HUDEP-2 (cell line): ENCODE measurements around the gene NUDT22.

ENCODE experiments used
- DNase-seq, 76 experiments: peaks; one replicate each; lab custom pipeline; 2025; ENCODE audit not compliant: unreplicated experiment in 76 of 76; lab: John Stamatoyannopoulos, UW

Gene NUDT22

DNA sequence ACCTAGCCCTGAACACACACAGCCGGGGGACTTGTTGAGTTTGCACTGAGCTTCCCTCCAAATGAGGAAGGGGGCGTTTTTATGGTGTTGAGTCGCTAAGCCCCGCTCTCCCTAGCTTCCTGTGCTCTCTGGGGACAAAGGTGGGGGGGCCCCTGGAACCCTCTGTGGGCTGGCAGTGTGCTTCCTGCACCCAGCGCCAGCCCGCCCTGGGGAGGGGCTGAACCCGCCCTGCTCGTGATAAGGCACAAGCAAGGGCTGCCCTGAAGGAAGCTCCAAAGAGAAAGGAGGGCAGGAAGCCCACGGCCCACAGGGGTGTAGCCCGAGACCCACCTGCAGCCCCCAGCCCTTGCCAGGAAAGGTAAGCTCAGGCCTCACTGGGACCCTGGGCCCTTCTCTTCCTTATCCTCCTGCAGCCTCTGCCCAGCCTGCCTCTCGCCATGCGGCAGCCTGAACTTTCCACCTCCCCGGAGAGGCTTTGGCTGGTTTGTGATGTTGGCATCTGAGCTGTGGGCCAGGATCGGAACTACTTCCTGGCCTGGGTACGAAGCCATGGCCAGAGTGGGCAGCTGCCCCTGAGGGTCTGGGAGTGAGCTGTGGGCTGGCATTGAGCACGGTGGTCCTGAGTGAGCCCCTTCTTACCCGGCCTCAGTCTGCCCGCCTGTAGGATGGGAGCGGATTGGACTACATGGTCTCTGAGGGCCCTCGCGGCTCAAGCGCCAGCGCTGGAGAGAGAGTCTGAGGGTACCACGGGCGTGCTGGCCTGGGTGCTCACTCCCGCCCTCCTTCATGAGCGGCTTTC lies 19.4 kb upstream of the NUDT22 start, which contains the start of gene FERMT3:
TSS of gene FERMT3 (plus strand) at position 265 of the 799 bp plus-strand sequence. CDS start 644 bp downstream, outside the sequence.
- DNase-seq = peak in 68 of 76 experiments; percentile 20 to 81 (median 65)

DNA sequence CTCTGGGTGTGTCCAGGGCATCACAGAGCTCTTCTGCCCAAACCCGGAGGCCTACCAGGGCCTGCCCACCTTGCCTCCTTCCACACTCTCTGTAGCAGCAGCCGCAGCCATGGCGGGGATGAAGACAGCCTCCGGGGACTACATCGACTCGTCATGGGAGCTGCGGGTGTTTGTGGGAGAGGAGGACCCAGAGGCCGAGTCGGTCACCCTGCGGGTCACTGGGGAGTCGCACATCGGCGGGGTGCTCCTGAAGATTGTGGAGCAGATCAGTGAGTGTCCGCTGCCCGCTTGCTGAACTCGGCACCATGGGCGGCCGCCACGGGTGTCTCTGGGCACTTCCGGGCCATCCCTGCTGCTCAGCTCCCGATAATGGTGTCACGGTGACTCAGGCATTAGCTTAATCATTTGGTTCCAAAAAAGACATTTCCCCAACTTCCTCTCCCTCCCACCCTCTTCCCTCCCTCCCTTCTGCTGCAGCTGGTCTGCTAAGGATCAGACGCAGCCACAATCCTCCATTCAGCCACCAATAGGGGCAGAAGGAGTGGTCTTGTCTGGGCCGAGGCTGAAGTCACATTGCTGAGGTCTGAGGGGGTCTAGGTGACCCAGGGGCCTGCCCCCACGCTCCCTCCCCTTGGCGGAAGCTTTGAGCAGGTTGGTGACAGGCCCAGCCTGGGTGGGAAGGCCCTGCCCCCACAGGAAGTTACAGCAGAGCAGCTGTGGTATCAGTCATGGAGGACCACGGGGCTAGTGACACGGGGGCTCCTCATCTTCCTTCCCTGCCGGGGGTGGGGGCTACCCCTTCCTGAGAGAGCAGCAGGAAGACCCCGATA lies 18.6 kb upstream of the NUDT22 start:
- DNase-seq = peak in 61 of 76 experiments; percentile 8 to 81 (median 48)

DNA sequence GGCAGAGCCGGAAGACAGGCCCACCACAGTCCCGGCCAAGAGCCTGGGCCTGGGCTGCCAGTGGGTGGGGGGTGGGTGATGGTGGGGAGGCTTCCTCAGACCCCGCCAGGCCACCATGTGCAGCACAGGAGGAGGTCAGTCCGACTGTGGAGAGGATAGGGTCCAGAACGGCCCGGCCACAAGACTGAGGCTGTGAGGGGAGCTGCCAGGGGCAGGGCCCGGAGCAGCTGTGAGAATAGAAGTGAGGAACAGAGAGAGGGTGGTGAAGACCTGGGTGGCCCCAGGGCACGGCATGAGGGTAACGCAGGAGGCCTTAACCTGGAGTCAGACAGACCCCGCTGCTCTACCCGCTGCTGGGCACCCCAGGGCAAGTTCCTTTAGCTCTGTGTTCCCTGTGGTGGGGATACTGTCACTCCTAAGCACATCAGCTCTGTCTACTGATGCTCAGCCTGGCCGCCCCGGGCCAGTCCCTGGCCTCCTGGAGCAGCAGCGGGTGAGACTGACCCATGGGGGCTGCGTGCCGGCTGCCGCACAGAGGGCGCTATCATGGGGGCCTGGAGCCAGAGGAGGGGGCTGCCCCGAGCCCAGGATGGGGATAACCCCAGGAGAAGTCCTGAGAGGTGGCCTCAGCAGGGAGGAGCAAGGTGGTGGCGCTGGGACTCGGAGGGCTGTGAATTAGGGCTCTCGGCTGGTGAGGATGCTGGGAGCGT lies 17.8 kb upstream of the NUDT22 start:
- no peak for DNase-seq

DNA sequence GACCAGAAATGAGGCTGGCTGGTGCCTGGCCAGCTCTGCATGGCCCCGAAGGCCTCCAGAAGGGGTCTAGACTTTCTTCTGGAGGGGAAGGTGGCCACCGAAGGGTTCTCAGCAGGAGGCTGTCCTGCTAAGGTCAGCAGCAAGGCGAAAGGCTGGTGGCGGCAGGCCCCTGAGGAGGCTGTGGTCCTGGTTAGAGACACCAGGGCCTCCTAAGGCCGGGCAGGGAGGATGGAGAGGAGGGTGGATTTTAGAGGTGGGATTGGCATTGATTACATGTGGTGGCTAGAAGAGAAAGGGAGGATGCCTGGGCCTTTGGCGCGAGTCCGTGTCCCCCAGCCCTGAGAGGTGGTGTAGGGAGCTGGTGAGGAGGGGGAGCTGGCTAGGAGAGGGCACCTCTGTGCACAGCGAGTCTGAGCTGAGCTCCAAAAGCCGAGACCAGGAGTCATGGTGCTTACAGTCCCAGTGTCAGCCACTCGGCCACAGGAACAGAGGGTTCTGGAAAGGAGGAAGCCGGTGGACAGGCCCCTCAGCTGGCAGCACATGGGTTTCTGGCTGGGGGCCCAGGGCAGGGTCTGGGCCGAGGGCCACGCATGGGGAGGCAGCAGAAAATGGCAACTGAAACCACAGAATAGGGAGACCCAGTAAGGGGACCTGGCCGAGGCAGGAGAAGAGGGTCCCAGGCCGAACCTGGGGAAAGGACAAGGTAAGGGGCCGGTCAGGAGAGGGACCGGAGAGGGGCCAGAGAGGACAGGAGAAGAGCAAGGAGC lies 17.1 kb upstream of the NUDT22 start:
- no peak for DNase-seq

DNA sequence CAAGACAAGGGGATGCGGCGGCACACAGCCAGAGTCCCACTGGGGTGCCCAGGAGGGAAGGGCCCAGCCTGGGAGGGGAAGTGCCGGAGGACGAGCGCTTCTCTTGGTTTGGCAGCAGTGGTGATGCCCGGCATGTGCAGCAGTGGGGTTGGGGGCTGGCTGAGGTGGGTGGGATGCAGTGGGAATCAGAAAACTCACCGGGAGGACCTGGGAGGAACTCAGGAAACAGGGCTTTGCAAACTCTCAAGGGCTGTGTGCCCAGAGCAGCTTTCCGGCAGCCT lies 16.6 kb upstream of the NUDT22 start:
- DNase-seq = no peak

DNA sequence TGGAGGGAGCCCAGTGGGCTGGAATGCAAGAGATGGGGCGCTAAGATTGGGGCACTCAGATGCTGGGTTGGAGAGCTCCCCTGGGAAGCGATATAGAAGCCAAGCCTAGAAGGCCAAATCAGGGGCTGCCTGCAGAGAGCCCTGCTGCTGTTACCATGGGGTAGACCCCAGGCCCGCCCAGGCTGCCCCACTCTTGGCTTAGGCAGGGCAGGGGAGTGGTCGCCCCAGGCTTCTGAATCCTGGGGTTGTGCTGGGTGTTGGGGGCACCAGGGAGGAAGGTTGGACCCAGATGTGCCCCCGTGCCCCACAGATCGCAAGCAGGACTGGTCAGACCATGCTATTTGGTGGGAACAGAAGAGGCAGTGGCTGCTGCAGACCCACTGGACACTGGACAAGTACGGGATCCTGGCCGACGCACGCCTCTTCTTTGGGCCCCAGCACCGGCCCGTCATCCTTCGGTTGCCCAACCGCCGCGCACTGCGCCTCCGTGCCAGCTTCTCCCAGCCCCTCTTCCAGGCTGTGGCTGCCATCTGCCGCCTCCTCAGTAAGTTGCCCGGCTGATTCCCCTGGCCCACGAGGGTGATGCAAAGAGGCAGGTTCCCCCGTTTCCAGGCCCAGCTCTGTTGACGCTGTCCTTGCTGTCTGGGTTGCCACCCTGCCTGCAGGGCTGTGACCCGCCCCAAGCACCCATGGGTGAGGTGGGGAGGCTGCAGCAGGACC lies 15.6 kb upstream of the NUDT22 start:
- DNase-seq = no peak

DNA sequence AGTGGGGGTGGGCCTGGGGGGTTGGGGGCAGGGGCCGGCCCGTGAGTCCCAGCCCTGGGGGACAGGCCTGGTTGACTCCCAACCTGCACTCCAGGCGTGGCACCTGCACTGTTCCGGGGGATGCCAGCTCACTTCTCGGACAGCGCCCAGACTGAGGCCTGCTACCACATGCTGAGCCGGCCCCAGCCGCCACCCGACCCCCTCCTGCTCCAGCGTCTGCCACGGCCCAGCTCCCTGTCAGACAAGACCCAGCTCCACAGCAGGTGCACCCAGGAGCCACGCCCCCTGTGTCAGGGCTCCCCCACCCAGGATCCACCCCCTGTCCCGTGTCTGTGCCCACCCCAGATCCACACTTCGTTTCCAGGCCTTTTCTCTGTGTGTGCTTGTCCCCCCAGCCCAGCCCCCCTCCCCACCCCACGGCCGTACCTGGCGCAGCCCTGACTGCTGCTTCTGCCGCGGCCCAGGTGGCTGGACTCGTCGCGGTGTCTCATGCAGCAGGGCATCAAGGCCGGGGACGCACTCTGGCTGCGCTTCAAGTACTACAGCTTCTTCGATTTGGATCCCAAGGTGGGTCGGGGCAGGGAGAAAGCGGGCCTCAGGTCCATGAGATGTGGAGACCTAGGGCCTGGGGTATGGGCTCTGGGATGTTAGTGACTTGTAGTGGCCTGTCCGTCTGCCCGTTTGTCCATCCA lies 14.7 kb upstream of the NUDT22 start:
- DNase-seq = no peak

DNA sequence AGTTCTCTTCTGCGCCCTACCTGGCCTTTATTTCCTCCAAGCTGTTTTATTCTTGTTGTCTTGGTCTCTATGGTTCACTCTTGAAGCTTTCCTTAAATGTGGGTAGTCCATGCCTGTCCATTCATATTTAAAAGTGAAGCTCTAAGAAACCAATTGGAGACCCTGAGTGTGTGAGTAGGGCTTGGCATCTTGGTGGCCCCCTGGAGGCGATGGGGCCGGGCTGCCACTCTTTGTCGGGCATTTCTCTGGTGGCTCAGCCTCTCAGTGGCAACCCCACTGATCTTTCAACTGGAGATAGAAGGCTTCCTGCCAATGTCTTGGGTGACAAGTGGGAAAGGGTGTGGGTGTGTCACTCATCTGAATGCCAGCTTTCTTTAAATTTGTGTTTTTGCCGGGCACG lies 9.2 kb upstream of the NUDT22 start:
- no peak for DNase-seq

DNA sequence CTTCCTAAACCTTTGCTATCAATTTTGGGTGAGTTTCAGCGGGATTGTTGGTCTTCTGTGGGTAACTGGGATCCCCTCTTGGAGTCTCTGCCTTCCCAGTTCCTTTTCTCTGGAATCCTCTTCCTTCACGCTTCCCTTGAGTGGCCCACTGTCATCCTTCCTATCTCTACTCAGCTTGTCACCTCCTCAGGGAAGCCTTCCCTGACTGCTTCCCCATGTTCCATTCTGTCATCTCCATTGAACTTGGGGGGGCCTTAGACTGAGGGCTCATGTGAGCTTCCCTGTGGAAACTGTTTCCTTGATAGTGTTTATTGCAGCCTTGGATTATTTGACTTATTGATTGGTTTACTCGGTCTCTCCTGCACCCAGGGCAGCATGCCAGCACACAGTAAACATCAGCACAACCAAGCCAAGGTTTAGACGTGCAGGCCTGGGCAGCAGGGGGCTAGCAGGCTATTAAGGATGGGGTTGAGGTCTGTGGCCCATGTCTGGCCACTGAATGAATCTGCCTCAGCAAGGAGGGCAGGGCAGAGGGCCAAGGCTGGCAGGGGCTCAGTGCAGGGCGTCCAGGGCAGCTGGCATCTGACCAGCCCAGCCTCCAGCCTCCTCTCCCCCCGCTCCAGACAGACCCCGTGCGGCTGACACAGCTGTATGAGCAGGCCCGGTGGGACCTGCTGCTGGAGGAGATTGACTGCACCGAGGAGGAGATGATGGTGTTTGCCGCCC lies 7.3 kb upstream of the NUDT22 start:
- DNase-seq = no peak

DNA sequence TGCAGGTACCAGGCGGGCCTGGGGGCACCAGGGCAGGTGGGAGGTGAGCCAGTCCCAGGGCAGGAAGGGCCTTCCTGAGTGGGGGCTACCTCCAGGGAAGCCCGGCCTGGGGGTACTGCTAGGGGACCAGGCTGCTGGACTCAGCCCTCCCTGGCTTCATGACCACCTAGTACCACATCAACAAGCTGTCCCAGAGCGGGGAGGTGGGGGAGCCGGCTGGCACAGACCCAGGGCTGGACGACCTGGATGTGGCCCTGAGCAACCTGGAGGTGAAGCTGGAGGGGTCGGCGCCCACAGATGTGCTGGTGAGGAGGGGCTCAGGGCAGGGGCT lies 6.8 kb upstream of the NUDT22 start:
- no peak for DNase-seq

DNA sequence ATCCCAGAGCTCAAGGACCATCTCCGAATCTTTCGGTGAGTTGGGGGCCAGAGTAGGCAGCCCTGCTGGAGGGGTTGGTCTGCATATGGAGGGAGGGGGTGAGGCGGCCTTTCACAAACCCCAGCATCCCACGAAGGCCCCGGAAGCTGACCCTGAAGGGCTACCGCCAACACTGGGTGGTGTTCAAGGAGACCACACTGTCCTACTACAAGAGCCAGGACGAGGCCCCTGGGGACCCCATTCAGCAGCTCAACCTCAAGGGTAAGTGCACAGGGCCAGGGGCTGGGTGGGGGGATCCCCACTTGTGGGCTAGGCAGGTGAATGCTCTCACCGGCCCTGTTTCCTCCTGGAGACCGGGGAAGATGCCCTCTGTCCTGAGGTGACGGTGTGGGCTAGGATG lies 6.3 kb upstream of the NUDT22 start:
- DNase-seq = no peak

DNA sequence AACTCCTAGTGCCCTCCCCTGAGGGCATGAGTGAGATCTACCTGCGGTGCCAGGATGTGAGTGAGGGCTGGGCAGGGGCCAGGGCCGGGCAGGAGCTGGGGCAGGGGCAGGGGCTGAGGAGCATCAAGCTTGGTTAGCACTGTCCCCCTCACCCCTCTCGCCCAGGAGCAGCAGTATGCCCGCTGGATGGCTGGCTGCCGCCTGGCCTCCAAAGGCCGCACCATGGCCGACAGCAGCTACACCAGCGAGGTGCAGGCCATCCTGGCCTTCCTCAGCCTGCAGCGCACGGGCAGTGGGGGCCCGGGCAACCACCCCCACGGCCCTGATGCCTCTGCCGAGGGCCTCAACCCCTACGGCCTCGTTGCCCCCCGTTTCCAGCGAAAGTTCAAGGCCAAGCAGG lies 5.8 kb upstream of the NUDT22 start:
- DNase-seq = no peak

DNA sequence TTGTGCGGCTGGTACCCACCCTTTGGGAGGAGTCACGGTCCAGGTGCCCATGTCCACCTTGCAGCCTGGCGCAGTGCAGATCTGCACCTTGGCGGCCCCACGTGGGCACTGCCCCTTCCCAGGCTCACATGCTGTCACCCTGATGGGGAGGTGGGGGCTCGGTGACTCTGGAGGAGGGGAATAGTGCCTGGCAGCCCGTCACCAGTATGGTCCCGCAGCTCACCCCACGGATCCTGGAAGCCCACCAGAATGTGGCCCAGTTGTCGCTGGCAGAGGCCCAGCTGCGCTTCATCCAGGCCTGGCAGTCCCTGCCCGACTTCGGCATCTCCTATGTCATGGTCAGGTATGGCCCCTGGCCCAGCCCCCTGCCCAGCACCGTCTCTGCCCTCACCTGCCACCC lies 5.3 kb upstream of the NUDT22 start:
- DNase-seq = no peak

DNA sequence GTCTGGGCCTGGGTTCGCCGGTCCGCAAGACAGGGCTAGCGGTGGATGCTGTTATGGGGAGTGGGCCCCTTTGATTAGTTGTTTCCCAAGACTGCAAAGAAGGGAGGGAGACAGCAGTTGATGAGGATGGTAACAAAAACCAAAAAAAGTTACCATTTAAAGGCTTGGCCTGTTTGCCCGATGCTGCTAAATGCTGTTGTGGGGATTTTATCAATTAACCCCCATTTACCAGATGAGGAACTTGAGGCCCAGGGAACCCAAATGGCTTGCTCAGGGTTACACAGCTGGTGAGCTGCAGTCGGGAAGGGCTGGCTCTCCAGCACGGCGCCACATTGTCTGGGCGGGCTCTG lies 3.4 kb upstream of the NUDT22 start:
- no peak for DNase-seq

DNA sequence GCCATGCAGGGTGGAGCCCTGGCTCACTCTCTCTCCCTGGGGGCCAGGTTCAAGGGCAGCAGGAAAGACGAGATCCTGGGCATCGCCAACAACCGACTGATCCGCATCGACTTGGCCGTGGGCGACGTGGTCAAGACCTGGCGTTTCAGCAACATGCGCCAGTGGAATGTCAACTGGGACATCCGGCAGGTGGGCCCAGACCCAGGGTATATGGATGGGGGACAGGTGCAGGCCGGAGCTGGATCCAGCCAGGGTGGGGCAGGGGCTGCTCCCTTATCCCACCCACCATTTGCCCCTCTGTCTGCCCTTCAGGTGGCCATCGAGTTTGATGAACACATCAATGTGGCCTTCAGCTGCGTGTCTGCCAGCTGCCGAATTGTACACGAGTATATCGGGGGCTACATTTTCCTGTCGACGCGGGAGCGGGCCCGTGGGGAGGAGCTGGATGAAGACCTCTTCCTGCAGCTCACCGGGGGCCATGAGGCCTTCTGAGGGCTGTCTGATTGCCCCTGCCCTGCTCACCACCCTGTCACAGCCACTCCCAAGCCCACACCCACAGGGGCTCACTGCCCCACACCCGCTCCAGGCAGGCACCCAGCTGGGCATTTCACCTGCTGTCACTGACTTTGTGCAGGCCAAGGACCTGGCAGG lies 2.9 kb upstream of the NUDT22 start:
- DNase-seq = no peak

DNA sequence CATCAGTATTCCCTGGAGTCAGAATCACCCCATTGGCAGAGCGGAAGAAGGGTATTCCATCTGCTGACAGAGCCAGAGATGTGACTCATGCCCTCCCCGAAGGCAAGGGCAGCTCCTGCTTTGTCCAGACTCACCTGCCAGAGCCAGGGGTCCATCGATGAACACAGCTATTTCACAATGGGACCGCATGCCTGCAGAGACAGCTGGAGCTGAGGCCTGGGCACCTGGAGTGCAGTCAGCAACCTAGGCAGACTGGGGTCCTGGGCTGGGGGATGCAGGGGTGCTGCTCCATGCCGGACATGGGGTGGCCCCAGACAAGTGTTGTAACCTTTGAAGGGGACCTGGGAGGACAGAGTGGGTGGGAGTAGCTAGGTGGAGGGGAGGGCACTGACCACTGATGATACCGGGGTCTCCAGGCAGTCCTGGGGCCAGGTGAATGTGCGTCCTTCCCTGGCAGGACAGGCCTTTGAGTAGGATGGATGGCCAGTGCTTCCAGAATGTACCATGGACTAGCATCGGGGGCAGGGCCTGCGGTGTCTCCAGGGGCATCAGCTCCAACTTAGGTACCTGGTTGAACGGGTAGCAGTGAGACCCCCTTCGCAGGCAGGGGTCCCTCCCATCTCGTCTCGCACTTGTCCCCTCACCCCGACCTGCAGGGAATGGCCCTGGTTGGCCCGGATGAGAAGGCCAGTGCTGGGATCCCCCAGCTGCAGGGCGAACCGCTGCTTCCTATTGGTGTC lies 1.8 kb upstream of the NUDT22 start:
- DNase-seq = no peak

DNA sequence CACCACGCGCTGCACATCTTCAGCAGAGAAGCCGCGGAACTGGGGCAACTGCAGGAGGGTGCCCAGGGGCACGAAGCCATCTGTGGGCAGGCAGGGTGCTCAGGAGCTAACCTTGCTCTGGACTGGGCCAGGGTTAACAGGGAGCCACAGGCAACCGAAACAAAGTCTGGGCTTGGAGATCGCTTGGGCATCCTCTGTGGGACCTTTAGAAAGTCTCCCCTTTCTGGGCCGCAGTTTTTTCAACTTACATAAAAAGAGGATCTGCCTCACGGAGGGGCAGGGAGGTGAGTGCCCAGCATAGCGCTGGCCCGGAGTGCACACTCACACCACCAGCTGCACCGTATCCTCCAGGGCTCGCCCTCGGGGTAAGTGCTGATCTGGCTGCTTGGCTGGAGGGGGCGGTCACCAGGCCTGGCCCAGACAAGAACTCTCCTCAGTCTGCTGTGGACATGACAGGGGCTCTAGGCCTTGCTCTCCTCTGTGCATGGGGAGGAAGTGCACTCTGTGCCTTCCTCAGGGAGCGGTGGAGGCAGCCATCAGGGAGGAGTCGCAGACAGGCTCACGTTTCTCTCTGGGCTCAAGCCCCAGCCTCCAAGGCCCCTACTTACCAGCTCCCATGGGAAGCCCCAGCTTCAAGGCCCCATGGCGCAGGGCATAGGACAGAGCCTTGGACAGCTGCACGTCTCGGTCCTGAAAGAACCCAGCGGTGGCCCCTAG lies 1.0 kb upstream of the NUDT22 start:
- no peak for DNase-seq
